Measurements from ENCODE around the gene ATP2B2. TPM values are rescaled to one million over a fixed set of nuclear protein-coding genes. Genes with fewer than 3 reads are reported as not detected.
A peak's percentile ranks its signal among the peaks of the same experiment; 100 is the strongest.

Gene ATP2B2
- total and polyA plus RNA-seq, 2 experiments from 2014 or later: 0.42 to 0.63 TPM

GRCh38 chr3:10554746-10555145, 49.4 kb upstream of the ATP2B2 start:
- Histone ChIP-seq H3K4me3 (no peak overlapping the region), H3K27ac (ENCODE audit: low read depth) (no peak overlapping the region), H3K4me2 (no peak overlapping the region), H4K20me1 (replicated peaks; ENCODE audit: insufficient read depth) (no peaks in the 10 kb centered on the region), H3K79me2 (replicated peaks; ENCODE audit: insufficient read depth) (no peaks in the 10 kb centered on the region), H3F3A (replicated peaks; ENCODE audit: low read depth) (no peaks in the 10 kb centered on the region), H3K4me1 (ENCODE audit: insufficient read depth) (peaks cover 3% of the 10 kb centered on the region; the same call in 1 of the 2 replicates), H2AFZ (no peak overlapping the region; the same call in 1 of the 2 replicates), H3K27me3 (ENCODE audit: insufficient read depth) (no peaks in the 10 kb centered on the region), H3K9me2 (ENCODE audit: insufficient read depth) (no peaks in the 10 kb centered on the region), H3K36me3 (ENCODE audit: insufficient read depth) (no peaks in the 10 kb centered on the region)
- Mint-ChIP-seq H3K9me3 (no peaks in the 10 kb centered on the region), H3K4me3 (no peak overlapping the region), H3K36me3 (ENCODE audit: low read depth) (no peaks in the 10 kb centered on the region), H3K4me1 (peaks cover 13% of the 10 kb centered on the region; the same call in 2 of the 3 replicates), H3K27me3 (ENCODE audit: insufficient read depth, low read depth, poor library complexity) (peaks cover 10% of the 10 kb centered on the region), H3K27ac (no peak overlapping the region)
- ATAC-seq: no peak
- no peak for DNase-seq (ENCODE audit: low spot score)
- TF ChIP-seq EZH2phosphoT487 (IDR thresholded peaks at IDR 0.05; ENCODE audit: unreplicated experiment): no peak
- no peak for TF ChIP-seq JUNB (IDR thresholded peaks at IDR 0.05; ENCODE audit: unreplicated experiment)
- TF ChIP-seq POLR2AphosphoS5 (IDR thresholded peaks at IDR 0.05; ENCODE audit: low read depth): no peak
- no peak for TF ChIP-seq ZNF114 (CRISPR knock-in tag; IDR thresholded peaks at IDR 0.05)

DNA sequence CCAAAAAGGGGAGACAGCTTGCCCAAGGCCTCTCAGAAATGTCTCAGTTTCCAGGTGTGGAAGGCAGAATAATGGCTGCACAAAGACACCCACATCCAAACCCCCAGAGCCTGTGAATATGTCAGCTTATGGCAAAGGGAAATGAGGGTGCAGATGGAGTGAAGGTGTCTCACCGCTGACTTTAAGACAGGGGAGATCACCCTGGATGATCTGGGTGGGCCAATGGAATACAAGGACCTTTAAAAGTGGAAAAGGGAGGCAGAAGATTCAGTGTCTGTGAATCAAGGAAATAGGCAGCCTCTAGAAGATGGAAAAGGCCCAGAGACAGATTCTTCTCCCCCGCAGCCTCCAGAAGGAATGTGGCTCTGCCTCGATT, 48.8 kb upstream of the ATP2B2 start:
- H3K4me1 Mint-ChIP-seq: peaks cover 13% of the 10 kb centered on the region; the same call in 2 of the 3 replicates
- H4K20me1 ChIP-seq (replicated peaks; ENCODE audit: insufficient read depth): no peaks in the 10 kb centered on the region
- no peaks in the 10 kb centered on the region for H3K36me3 Mint-ChIP-seq (ENCODE audit: low read depth)
- H3K27ac ChIP-seq (ENCODE audit: low read depth): no peak overlapping the region
- no peak overlapping the region for H3K4me3 ChIP-seq
- H3K9me2 ChIP-seq (ENCODE audit: insufficient read depth): no peaks in the 10 kb centered on the region
- peak overlapping the region; percentile 58; the same call in 1 of the 2 replicates for H3K27ac Mint-ChIP-seq
- H3K4me1 ChIP-seq (ENCODE audit: insufficient read depth): peaks cover 3% of the 10 kb centered on the region; the same call in 1 of the 2 replicates
- H3F3A ChIP-seq (replicated peaks; ENCODE audit: low read depth): no peaks in the 10 kb centered on the region
- no peak overlapping the region for H3K4me3 Mint-ChIP-seq
- H3K4me2 ChIP-seq: no peak overlapping the region
- no peaks in the 10 kb centered on the region for H3K36me3 ChIP-seq (ENCODE audit: insufficient read depth)
- no peak for ATAC-seq
- no peaks in the 10 kb centered on the region for H3K9me3 Mint-ChIP-seq
- H2AFZ ChIP-seq: peak overlapping the region; percentile 92
- no peaks in the 10 kb centered on the region for H3K27me3 ChIP-seq (ENCODE audit: insufficient read depth)
- peaks cover 10% of the 10 kb centered on the region for H3K27me3 Mint-ChIP-seq (ENCODE audit: insufficient read depth, low read depth, poor library complexity)
- H3K79me2 ChIP-seq (replicated peaks; ENCODE audit: insufficient read depth): no peaks in the 10 kb centered on the region
- no peak for DNase-seq (ENCODE audit: low spot score)
- TF ChIP-seq CTCF (conservative IDR thresholded peaks at IDR 0.05; ENCODE audit: low read depth in 2 of 2) (no peak), STAT1 (IDR thresholded peaks at IDR 0.05; ENCODE audit: unreplicated experiment) (no peak), EZH2phosphoT487 (IDR thresholded peaks at IDR 0.05; ENCODE audit: unreplicated experiment) (no peak), ZNF331 (CRISPR knock-in tag; IDR thresholded peaks at IDR 0.05; ENCODE audit: low read depth) (no peak), EZH2 (IDR thresholded peaks at IDR 0.05; ENCODE audit: low read depth, unreplicated experiment) (no peak)
- TF ChIP-seq, protein P1, sequence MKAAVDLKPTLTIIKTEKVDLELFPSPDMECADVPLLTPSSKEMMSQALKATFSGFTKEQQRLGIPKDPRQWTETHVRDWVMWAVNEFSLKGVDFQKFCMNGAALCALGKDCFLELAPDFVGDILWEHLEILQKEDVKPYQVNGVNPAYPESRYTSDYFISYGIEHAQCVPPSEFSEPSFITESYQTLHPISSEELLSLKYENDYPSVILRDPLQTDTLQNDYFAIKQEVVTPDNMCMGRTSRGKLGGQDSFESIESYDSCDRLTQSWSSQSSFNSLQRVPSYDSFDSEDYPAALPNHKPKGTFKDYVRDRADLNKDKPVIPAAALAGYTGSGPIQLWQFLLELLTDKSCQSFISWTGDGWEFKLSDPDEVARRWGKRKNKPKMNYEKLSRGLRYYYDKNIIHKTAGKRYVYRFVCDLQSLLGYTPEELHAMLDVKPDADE (IDR thresholded peaks at IDR 0.05): no peak
- TF ChIP-seq, protein P2, sequence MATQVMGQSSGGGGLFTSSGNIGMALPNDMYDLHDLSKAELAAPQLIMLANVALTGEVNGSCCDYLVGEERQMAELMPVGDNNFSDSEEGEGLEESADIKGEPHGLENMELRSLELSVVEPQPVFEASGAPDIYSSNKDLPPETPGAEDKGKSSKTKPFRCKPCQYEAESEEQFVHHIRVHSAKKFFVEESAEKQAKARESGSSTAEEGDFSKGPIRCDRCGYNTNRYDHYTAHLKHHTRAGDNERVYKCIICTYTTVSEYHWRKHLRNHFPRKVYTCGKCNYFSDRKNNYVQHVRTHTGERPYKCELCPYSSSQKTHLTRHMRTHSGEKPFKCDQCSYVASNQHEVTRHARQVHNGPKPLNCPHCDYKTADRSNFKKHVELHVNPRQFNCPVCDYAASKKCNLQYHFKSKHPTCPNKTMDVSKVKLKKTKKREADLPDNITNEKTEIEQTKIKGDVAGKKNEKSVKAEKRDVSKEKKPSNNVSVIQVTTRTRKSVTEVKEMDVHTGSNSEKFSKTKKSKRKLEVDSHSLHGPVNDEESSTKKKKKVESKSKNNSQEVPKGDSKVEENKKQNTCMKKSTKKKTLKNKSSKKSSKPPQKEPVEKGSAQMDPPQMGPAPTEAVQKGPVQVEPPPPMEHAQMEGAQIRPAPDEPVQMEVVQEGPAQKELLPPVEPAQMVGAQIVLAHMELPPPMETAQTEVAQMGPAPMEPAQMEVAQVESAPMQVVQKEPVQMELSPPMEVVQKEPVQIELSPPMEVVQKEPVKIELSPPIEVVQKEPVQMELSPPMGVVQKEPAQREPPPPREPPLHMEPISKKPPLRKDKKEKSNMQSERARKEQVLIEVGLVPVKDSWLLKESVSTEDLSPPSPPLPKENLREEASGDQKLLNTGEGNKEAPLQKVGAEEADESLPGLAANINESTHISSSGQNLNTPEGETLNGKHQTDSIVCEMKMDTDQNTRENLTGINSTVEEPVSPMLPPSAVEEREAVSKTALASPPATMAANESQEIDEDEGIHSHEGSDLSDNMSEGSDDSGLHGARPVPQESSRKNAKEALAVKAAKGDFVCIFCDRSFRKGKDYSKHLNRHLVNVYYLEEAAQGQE (IDR thresholded peaks at IDR 0.05; ENCODE audit: unreplicated experiment): no peak

All from GM23338 (cell line).